DOHH2 (cell line): ENCODE measurements around the gene NAP1L4.

Experiments used
- H3F3A ChIP-seq: fragments of 200-600 bp; sonication (generic), shearing (Covaris generic); 2 replicates; pipeline ENCODE4 v1.6.0; 2016; ENCODE audit warnings: antibody characterized with exemption, mild to moderate bottlenecking; ENCODE audit not compliant: control insufficient read depth, insufficient read depth
- H3K27ac ChIP-seq: fragments of 200-600 bp; sonication (generic); 2 replicates; pipeline ENCODE4 v1.5.1; 2014; ENCODE audit warnings: low read depth, mild to moderate bottlenecking, low read length, moderate library complexity
- H3K27me3 ChIP-seq: fragments of 200-600 bp; sonication (generic); 2 replicates; pipeline ENCODE4 v1.6.1; 2014; ENCODE audit warnings: mild to moderate bottlenecking, low read length, mixed read lengths; ENCODE audit not compliant: control insufficient read depth
- H3K36me3 ChIP-seq: fragments of 200-600 bp; sonication (generic); 2 replicates; pipeline ENCODE4 v1.6.1; 2014; ENCODE audit warnings: mild to moderate bottlenecking, low read length, moderate library complexity, mixed read lengths; ENCODE audit not compliant: control insufficient read depth
- H3K4me1 ChIP-seq: fragments of 200-600 bp; sonication (generic); 2 replicates; pipeline ENCODE4 v1.6.1; 2014; ENCODE audit warnings: mild to moderate bottlenecking, low read length, mixed read lengths; ENCODE audit not compliant: control insufficient read depth
- H3K4me2 ChIP-seq: fragments of 200-600 bp; sonication (generic); 2 replicates; pipeline ENCODE4 v1.6.0; 2014; ENCODE audit warnings: mild to moderate bottlenecking, low read length, moderate library complexity
- H3K4me3 ChIP-seq: fragments of 200-600 bp; sonication (generic); 2 replicates; pipeline ENCODE4 v1.5.1; 2014; ENCODE audit warnings: mild to moderate bottlenecking, low read length, mixed read lengths
- H3K79me2 ChIP-seq: fragments of 200-600 bp; sonication (generic); 2 replicates; pipeline ENCODE4 v1.6.1; 2014; ENCODE audit warnings: mild to moderate bottlenecking, low read length, mixed read lengths; ENCODE audit not compliant: control insufficient read depth
- H3K9me2 ChIP-seq: fragments of 200-600 bp; sonication (generic); replicated peaks from 2 replicates; pipeline ENCODE4 v1.6.1; 2014; ENCODE audit warnings: mild to moderate bottlenecking, low read length, mixed read lengths; ENCODE audit not compliant: control insufficient read depth
- H3K9me3 ChIP-seq: fragments of 200-600 bp; sonication (generic); 2 replicates; pipeline ENCODE4 v1.6.1; 2014; ENCODE audit warnings: antibody characterized with exemption, low read length, mixed read lengths; ENCODE audit not compliant: control insufficient read depth, insufficient read depth
- H4K20me1 ChIP-seq: fragments of 200-600 bp; sonication (generic); 2 replicates; pipeline ENCODE4 v1.6.0; 2014; ENCODE audit warnings: low read depth, mild to moderate bottlenecking, antibody characterized with exemption, low read length, moderate library complexity; ENCODE audit not compliant: control insufficient read depth, insufficient read depth
- CTCF ChIP-seq: fragments of 200-600 bp; sonication (generic); IDR thresholded peaks from one replicate; pipeline ENCODE4 v1.5.1; 2014; ENCODE audit warnings: antibody characterized with exemption, mild to moderate bottlenecking, low read depth, low read length; ENCODE audit not compliant: poor library complexity, severe bottlenecking
- EZH2phosphoT487 ChIP-seq: fragments of 200-600 bp; sonication (generic); IDR thresholded peaks from 2 replicates; pipeline ENCODE4 v1.6.1; 2017; ENCODE audit warnings: borderline replicate concordance, mild to moderate bottlenecking, antibody characterized with exemption, low read length, moderate library complexity, mixed read lengths

NAP1L4 gene

GRCh38 chr11:2902784-2903671 lies 89.1 kb downstream of the NAP1L4 start:
- Histone ChIP-seq H3K27me3 (0 out of 2 replicates have a peak, but pooled peaks cover 7% of the 10 kb centered on the region), H4K20me1 (no peaks in the 10 kb centered on the region), H3K79me2 (no peaks in the 10 kb centered on the region), H3K4me1 (peaks cover 14% of the 10 kb centered on the region), H3K9me3 (no peaks in the 10 kb centered on the region), H3K4me3 (peak overlapping the region; percentile 90), H3K9me2 (no peaks in the 10 kb centered on the region), H3K36me3 (no peaks in the 10 kb centered on the region), H3K27ac (no peak overlapping the region), H3K4me2 (peak overlapping the region; percentile 98), H3F3A (no peaks in the 10 kb centered on the region)
- TF ChIP-seq CTCF, result no peak
- TF ChIP-seq EZH2phosphoT487, result no peak

DNA sequence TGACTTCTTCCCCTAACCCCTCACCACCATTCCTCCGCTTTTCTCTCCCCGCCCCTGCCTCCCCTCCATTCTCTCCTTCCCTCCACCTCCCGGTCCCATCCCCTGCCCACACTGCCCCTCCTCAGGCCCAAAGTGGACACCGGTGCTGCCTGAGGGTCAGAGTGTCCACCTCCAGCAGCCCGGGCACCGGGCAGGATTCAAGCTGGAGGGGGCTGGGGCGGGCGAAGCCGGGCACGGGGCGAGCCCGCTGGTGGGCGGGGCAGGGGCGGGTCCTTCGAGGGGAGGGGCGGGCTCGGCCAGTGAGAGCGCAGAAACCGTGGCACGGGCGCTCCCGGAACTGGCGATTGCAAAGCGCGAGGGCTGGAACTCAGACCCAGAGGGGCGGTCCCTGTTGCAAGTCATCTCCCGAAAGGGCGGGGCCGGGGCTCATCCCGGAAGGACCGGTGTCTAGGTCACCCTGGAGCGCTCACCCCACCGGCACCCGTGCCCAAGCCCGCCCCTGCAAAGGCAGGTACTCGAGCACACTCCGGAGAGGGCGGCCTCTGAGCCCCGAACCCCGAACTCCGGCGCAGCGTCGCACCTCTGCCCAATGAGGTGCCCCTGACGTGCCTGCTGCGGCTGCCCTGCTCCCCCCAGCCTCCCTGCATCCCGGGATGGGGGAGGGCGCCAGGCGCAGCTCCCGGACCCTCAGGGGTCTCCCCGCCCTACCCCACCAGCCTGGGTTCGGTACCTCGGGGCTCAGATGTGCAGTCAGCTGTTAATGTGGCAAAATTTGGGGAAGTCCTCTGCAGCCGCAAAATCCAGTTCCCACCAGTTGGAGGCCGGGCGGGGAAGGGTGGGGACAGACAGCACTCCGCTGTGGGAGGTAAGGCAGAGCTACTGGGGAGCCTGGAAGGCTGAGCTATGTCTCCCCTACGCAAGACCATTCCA lies 90.0 kb downstream of the NAP1L4 start:
- peak overlapping the region; percentile 98 for H3K4me2 ChIP-seq
- H3K79me2 ChIP-seq, result no peaks in the 10 kb centered on the region
- peak overlapping the region; percentile 90 for H3K4me3 ChIP-seq
- H3K27me3 ChIP-seq, result 0 out of 2 replicates have a peak, but pooled peaks cover 7% of the 10 kb centered on the region
- 0 out of 2 replicates have a peak overlapping the region, but pooled peaks have one; percentile 12 for H3K27ac ChIP-seq
- H4K20me1 ChIP-seq, result no peaks in the 10 kb centered on the region
- TF ChIP-seq EZH2phosphoT487 (no peak), CTCF (no peak)
- H3K9me2 ChIP-seq, result no peaks in the 10 kb centered on the region
- H3F3A ChIP-seq, result no peaks in the 10 kb centered on the region
- H3K36me3 ChIP-seq, result no peaks in the 10 kb centered on the region
- no peaks in the 10 kb centered on the region for H3K9me3 ChIP-seq
- peaks cover 14% of the 10 kb centered on the region for H3K4me1 ChIP-seq

DNA sequence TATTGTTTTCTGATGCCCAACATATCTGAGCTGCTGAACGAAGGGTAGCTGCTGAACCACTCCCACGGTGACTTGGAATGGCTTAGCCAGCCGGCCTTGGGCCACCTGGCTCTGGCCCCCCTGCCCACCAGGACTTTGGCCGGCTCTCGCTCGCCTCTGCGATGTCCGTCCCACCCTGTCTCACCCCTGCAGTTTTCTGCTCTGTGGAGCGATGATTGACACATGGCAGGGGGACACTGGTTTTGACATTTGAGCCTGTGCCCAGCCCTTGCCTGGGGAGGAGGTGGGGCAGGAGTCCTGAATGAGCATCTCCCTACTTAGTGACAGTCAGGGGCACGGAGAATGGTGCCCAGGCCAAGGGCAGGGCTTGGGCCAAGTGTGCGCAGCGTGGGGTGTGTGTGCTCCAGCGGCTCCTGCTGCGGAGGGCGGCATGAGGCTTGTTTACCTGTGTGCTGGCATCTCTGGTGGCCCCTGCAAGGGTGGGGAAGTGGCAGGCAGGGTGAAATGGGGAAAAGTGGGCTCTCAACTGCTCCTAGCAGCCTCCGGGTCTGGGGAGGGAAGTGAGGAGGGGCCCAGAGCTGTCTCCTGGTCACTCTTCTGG lies 90.8 kb downstream of the NAP1L4 start:
- Histone ChIP-seq H3K4me1 (peaks cover 14% of the 10 kb centered on the region), H3K36me3 (no peaks in the 10 kb centered on the region), H3K27me3 (0 out of 2 replicates have a peak, but pooled peaks cover 7% of the 10 kb centered on the region), H3K4me2 (peak overlapping the region; percentile 98), H3K9me3 (no peaks in the 10 kb centered on the region), H3K9me2 (no peaks in the 10 kb centered on the region), H3K79me2 (no peaks in the 10 kb centered on the region), H3F3A (no peaks in the 10 kb centered on the region), H3K27ac (no peak overlapping the region), H4K20me1 (no peaks in the 10 kb centered on the region), H3K4me3 (peak overlapping the region; percentile 90)
- TF ChIP-seq CTCF, result no peak
- TF ChIP-seq EZH2phosphoT487, result no peak
